Central memory CD4-positive, alpha-beta T cell (primary cell): ENCODE data around the gene STRIP2.
"Not testable (repeated sequence)": the region's sequence is repeated elsewhere in the genome, so short reads cannot be mapped to it uniquely, and the experiment has no call there.

Source experiments
- DNase-seq: peaks from one replicate; pipeline ENCODE4 v3.0.0; 2022

STRIP2 gene

DNA sequence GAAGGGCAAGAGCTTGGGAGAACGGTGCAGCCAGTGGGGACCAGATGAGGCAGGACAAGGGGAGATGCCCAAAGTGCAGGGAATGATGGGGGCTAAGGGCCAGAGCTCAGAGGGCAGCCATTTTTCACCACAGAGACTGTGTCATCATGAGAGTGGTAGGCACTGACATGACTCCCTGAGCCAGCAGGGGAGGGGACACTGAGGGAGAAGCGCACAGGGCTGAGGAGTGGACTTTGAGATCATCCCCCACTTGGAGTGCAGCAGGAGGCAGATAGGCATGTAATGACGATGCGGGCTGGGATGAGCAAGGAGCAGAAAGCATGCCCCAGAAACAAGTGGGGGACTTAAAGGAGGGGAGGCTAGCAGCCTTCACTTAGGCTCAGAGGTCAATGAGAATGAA, 62.9 kb downstream of the STRIP2 start:
- DNase-seq = no peak

GRCh38 chr7:129498021-129498420, 63.8 kb downstream of the STRIP2 start:
- DNase-seq = no peak

DNA sequence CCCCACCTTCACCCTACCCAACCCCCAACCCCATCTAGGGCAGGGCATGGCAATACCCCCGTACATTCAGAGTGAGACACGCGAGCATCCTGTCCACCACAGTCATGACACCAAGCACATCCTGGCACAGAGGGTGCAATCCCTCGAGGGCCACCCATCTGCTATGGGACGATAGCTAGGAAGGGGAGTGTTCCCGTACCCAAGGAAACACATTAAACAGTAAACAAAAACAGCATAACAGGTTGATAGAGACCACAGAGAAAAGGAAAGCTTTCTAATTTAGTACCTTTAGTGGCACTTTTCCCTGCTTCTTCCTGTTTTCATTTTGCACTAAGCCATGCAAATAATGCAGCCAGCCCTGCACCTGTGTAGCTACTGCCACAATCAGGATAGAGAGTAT, 65.8 kb downstream of the STRIP2 start:
- DNase-seq = no peak

DNA sequence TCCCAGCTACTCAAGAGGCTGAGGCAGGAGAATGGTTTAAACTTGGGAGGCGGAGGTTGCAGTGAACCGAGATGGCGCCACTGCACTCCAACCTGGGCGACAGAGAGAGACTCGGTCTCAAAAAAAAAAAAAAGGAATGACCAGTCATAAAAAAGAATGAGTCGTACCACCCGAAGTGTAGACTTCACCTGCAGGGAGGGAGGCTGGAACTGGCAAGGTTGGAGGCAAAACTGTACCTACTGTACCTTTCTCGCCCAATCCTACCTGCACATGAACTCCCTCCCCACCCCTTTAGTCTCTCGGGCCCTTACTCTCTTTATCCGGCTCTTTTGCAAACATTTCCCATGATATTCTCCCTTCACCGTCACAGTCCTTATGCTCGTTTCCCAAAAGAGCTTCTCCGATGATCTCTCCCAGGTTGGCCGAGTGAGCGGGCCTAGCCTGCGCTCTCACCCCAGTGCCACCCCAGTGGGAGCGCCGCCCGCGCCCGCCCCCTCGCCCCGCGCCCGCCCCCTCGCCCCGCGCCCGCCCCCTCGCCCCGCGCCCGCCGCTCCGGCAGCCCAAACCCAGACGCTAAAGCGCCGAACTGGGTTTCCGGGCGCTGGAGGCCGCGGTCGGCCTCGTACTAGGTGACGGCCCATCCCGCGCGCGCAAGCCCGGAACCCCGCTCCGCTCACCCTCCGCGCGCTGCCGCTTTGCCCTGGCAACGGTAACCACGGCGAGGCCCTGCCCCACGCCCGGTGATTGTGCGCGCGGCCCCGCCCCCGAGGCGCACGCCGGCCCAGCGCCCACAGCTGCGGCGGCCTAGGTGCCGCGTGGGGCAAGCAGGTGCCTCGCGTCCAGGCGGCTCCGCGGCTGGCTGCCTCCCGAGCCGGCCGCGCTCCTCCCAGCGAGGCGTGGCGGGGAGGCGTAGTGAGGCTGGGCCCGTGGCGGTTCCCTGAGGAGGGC, 67.8 kb downstream of the STRIP2 start, which contains the start of gene SMKR1:
SMKR1 (plus strand) TSS at position 772 of the 948 bp plus-strand sequence. CDS start 294 bp downstream, outside the sequence.
- DNase-seq = peak; percentile 96

- peak; percentile 3 for DNase-seq
These were observed 68.8 kb downstream of the STRIP2 start for GRCh38 chr7:129502708-129503685.

GRCh38 chr7:129503725-129504124, 69.5 kb downstream of the STRIP2 start:
- no peak for DNase-seq

DNA sequence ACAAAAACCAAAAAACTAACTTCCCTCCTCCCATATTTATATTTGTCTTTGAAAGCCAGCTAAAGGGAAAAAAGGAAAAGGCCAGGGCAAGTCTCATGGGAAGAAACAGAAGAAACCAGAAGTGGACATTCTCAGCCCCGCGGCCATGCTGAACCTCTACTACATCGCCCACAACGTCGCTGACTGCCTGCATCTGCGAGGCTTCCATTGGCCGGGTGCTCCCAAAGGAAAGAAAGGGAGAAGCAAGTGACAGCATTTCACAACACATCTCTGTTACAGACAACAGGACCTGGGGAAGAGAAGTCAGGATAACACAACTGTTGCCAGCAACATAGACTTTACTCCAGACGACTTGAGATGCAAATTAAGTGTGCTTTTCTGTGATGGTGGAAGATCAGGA, 78.0 kb downstream of the STRIP2 start:
- no peak for DNase-seq

DNA sequence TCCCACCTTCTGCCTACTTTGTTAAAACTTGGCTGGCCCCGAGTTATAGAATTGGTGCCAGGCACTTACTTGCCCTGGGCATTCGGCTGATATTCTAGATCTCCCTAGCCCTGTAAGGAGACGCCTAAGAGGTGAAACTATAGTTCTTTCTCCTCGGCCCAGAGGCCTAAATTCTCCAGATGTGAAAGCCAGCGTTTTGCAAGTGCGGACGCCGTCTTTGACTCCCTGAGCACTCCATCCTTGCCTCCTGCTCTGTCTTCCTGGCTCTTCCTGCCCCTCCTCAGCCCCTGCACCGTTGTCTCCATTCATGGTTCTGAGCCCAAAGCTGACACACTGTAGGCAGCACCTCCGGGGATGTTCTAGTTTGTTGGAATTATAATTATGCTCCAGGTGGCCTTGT, 79.3 kb downstream of the STRIP2 start:
- no peak for DNase-seq

DNA sequence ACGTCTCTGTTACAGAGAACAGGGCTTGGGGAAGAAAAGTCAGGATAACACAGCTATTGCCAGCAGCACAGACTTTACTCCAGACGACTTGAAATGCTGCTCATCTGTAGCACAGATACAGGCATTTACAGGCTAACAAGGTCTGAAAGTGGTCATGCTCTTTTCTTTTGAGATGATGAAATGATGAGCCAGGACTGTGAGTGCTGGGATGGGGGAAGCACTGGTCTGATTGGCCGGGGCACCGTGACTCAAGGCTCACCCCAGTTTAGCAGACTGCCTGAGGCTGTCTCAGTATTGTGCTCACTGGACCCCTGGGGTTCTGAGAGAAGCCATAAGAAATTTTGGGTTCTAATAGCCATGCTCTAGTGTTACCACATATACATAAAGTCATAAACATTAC, 80.5 kb downstream of the STRIP2 start:
- DNase-seq = no peak

DNA sequence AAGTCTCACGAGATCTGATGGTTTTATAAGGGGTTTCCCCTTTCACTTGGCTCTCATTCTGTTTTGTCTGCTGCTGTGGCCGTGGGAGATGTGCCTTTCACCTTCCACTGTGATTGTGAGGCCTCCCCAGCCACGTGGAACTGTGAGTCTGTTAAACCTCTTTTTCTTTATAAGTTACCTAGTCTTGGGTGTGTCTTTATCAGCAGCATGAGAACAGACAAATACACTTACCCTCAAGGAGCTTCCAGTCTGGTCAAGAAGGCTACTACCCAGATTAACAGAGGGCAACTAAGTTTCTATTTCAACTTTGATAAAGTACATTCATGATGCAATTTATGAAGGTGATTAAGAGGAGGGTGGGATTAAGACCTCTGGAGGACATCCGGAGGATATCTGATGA, 81.1 kb downstream of the STRIP2 start:
- no peak for DNase-seq

- no peak for DNase-seq
These were observed 83.7 kb downstream of the STRIP2 start for GRCh38 chr7:129517931-129518330.

DNA sequence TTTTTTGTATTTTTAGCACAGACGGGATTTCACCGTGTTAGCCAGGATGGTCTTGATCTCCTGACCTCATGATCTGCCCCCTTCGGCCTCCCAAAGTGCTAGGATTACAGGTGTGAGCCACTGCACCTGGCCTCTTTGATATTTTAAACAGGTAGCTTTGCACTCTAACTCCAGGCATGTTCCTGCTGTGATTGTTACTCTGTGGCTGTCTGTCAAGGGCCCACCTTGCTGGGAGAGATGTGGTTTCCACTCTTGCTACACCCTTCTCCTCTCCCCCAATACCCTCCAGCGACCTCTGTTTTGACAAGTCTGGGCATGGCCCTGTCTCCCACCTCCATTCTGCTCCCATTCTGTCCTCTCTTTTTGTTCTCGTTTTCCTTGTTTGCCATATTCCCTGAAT, 85.2 kb downstream of the STRIP2 start:
- no peak for DNase-seq

- DNase-seq = no peak
These were observed 88.1 kb downstream of the STRIP2 start for GRCh38 chr7:129522088-129522970.

DNA sequence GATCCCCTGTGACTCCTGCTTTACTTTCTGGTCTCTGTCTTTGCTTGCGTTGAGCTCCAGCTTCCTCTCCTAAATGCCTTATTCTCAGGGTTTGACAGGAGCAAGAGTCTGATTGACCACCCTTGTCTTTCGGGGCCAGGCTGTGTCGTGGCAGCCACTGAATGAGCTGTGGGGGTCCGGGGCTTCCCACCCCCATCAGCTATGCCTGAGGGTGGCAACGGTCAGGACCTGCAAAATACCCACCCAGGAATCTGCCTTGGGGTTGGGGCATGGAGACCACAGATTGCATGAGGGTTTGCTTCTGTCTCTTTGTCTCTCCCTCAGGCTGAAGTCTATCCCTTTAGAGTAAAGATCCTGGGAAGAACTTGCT, 88.7 kb downstream of the STRIP2 start:
- DNase-seq = no peak

DNA sequence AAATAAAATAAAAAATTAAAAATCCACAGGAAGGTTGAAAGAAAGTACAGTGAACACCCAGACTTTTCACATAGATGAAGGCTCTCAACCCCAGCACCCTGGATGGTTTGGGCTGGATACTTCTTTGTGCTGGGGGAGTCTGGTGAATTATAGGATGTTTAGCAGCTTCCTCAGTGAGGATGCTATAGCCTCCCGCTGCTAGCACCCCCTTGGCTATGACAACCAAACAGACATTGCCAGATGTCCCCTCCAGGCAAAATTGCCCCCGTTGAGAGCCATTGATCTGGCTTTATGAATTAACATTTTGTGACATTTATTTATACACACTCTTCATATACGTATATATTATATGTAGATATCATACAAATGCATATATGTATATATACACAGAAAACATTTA, 89.7 kb downstream of the STRIP2 start:
- no peak for DNase-seq

DNA sequence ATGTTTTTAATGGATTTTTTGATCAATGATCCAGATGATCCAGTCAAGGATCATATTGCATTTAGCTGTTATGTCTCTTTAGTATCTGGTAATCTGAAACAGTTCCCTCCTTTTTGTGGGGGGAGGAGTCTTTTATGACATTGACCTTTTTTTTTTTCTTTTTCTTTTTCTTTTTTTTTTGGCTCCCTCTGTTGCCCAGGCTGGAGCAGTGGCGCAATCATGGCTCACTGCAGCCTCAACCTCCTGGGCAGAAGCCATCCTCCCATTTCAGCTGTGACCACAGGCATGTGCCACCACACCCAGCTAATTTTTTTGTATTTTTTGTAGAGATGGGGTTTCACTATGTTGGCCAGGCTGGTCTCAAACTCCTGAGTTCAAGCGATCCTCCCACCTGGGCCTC, 90.2 kb downstream of the STRIP2 start:
- not testable (repeated sequence) for DNase-seq

GRCh38 chr7:129525225-129525862, 91.1 kb downstream of the STRIP2 start:
- DNase-seq = no peak

- DNase-seq = no peak
These were observed 95.4 kb downstream of the STRIP2 start for GRCh38 chr7:129529643-129530042.

- DNase-seq = no peak
These were observed 96.7 kb downstream of the STRIP2 start for GRCh38 chr7:129530795-129531391.

DNA sequence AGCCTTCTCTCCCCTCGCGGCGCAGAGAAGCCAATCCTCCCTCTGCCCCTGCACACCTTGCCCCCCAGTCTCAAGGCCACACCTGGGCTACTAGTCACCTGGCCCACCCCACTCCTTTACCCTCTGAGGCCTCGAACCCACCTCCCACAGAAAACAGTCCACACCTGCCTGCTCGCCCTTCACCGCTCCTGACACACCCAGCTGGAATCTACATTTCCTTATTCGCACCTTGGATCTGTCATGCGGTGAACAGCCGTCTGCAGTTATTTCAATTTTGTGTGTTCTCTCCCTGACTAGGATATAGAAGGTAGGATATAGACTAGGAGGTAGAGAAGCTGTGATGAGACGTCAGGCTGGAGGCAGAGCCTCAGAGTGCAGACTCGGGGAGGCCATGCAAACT, 97.5 kb downstream of the STRIP2 start:
- DNase-seq = no peak

GRCh38 chr7:129532375-129532774, 98.1 kb downstream of the STRIP2 start:
- no peak for DNase-seq
